ENCODE data around the gene ZNF3.

ZNF3 gene

GRCh38 chr7:100101016-100101862 lies 19.7 kb upstream of the ZNF3 start, which contains the start of the genes AP4M1 and MCM7:
Gene AP4M1, plus strand, starts transcription at chr7:100101643. Its CDS starts 72 bp downstream, at chr7:100101715.
Gene MCM7, minus strand, starts transcription at chr7:100101397. Its CDS starts 103 bp downstream, at chr7:100101294.
- TF ChIP-seq GATA1 (IDR thresholded peaks at IDR 0.05; ENCODE audit: low read depth, low read length), result no peak
- peak; percentile 88 for TF ChIP-seq POLR2A (IDR thresholded peaks at IDR 0.05; ENCODE audit: low read length)
- DNase-seq, result peak; percentile 99

GRCh38 chr7:100100420-100101015 lies 19.0 kb upstream of the ZNF3 start:
- TF ChIP-seq POLR2A (IDR thresholded peaks at IDR 0.05; ENCODE audit: low read length), result no peak
- TF ChIP-seq GATA1 (IDR thresholded peaks at IDR 0.05; ENCODE audit: low read depth, low read length), result no peak
- peak; percentile 96 to 97 for DNase-seq

GRCh38 chr7:100099452-100099851 lies 17.9 kb upstream of the ZNF3 start:
- DNase-seq, result no peak
- TF ChIP-seq GATA1 (IDR thresholded peaks at IDR 0.05; ENCODE audit: low read depth, low read length), result no peak
- TF ChIP-seq POLR2A (IDR thresholded peaks at IDR 0.05; ENCODE audit: low read length), result no peak

GRCh38 chr7:100098913-100099312 lies 17.4 kb upstream of the ZNF3 start:
- TF ChIP-seq GATA1 (IDR thresholded peaks at IDR 0.05; ENCODE audit: low read depth, low read length) (no peak), POLR2A (IDR thresholded peaks at IDR 0.05; ENCODE audit: low read length) (no peak)
- no peak for DNase-seq

GRCh38 chr7:100095704-100096103 lies 14.2 kb upstream of the ZNF3 start:
- DNase-seq, result no peak
- no peak for TF ChIP-seq GATA1 (IDR thresholded peaks at IDR 0.05; ENCODE audit: low read depth, low read length)
- no peak for TF ChIP-seq POLR2A (IDR thresholded peaks at IDR 0.05; ENCODE audit: low read length)

- TF ChIP-seq GATA1 (IDR thresholded peaks at IDR 0.05; ENCODE audit: low read depth, low read length) (no peak), POLR2A (IDR thresholded peaks at IDR 0.05; ENCODE audit: low read length) (no peak)
- DNase-seq, result no peak
Measured at GRCh38 chr7:100095289-100095688, 13.8 kb upstream of the ZNF3 start.

- no peak for DNase-seq
- no peak for TF ChIP-seq GATA1 (IDR thresholded peaks at IDR 0.05; ENCODE audit: low read depth, low read length)
- peak; percentile 38 for TF ChIP-seq POLR2A (IDR thresholded peaks at IDR 0.05; ENCODE audit: low read length)
Measured at GRCh38 chr7:100093925-100094486, 12.5 kb upstream of the ZNF3 start.

- DNase-seq, result no peak
- TF ChIP-seq GATA1 (IDR thresholded peaks at IDR 0.05; ENCODE audit: low read depth, low read length) (no peak), POLR2A (IDR thresholded peaks at IDR 0.05; ENCODE audit: low read length) (no peak)
Measured at GRCh38 chr7:100093498-100093897, 12.0 kb upstream of the ZNF3 start.

GRCh38 chr7:100093054-100093453 lies 11.5 kb upstream of the ZNF3 start:
- no peak for DNase-seq
- TF ChIP-seq POLR2A (IDR thresholded peaks at IDR 0.05; ENCODE audit: low read length) (no peak), GATA1 (IDR thresholded peaks at IDR 0.05; ENCODE audit: low read depth, low read length) (no peak)

- DNase-seq, result peak; percentile 42 to 52
Measured at GRCh38 chr7:100091411-100092181, 10.1 kb upstream of the ZNF3 start.

GRCh38 chr7:100090527-100091410 lies 9.2 kb upstream of the ZNF3 start:
- TF ChIP-seq GATA1 (IDR thresholded peaks at IDR 0.05; ENCODE audit: low read depth, low read length), result no peak
- TF ChIP-seq POLR2A (IDR thresholded peaks at IDR 0.05; ENCODE audit: low read length), result no peak
- DNase-seq, result no peak

More at GRCh38 chr7:100091411-100092181, 10.1 kb upstream of the ZNF3 start:
- TF ChIP-seq GATA1 (IDR thresholded peaks at IDR 0.05; ENCODE audit: low read depth, low read length), result no peak
- peak; percentile 38 for TF ChIP-seq POLR2A (IDR thresholded peaks at IDR 0.05; ENCODE audit: low read length)

- DNase-seq, result no peak
- TF ChIP-seq GATA1 (IDR thresholded peaks at IDR 0.05; ENCODE audit: low read depth, low read length) (no peak), POLR2A (IDR thresholded peaks at IDR 0.05; ENCODE audit: low read length) (no peak)
Measured at GRCh38 chr7:100089458-100090196, 8.1 kb upstream of the ZNF3 start.
